GM12874 (cell line): ENCODE measurements around the gene TMEM82.

Source experiments
- TF ChIP-seq, protein P1 (sequence below): IDR thresholded peaks from 2 replicates; pipeline ENCODE4 v1.5.1; 2011; ENCODE audit warnings: low read depth, mild to moderate bottlenecking, control low read depth, low read length, moderate library complexity; ENCODE audit not compliant: insufficient read depth

The TMEM82 gene

DNA sequence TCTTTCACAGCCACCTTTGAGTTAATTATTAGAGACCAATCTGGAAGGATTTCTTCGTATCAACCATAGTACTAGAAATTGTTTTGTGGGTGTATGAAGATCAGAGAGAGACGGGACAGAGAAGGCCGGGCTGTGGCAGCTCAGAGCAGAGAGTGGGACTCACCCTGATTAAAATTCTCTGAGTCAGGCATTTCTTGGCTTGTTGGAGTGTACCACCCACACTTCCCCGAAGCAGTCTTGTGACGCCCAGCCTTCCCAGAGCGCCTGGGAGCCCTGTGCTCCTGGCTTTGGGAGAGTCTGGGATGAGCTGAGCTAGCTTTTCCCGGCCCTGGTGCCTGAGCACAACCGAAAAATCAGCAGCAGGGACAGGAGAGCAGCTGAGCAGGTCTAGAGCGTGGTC lies 38.7 kb upstream of the TMEM82 start:
- TF ChIP-seq, protein P1, sequence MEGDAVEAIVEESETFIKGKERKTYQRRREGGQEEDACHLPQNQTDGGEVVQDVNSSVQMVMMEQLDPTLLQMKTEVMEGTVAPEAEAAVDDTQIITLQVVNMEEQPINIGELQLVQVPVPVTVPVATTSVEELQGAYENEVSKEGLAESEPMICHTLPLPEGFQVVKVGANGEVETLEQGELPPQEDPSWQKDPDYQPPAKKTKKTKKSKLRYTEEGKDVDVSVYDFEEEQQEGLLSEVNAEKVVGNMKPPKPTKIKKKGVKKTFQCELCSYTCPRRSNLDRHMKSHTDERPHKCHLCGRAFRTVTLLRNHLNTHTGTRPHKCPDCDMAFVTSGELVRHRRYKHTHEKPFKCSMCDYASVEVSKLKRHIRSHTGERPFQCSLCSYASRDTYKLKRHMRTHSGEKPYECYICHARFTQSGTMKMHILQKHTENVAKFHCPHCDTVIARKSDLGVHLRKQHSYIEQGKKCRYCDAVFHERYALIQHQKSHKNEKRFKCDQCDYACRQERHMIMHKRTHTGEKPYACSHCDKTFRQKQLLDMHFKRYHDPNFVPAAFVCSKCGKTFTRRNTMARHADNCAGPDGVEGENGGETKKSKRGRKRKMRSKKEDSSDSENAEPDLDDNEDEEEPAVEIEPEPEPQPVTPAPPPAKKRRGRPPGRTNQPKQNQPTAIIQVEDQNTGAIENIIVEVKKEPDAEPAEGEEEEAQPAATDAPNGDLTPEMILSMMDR, result no peak

DNA sequence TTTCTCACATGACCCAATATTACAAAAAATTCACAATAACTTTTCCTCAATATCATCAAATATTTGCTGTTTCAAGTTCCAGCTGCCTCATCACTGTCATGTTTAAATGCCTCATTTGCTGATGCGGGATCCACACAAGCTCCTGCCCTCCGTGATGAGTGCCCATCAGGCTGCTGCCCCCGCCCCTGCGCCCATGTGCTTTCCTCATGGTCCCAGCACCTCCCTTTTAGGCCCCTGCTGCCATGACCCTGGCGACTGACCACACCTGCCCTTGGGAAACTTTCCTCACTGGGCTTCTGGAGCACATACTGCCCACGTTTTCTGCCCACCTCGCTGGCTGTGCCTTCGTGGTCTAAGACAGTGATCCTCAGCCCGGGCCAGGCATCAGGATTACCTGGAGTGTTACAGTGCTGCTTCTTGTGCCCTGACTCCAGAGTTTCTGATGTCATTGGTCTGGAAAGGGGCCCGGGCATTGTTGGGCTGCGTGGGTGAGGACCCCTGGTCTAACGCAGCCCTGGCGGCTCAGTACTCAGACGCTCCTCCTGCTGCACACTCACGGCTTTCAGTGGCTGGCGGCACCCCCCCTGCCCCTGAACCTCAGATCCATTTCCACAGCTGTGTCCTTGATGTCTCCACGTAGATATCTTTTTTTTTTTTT lies 37.6 kb upstream of the TMEM82 start:
- TF ChIP-seq, protein P1, result no peak

DNA sequence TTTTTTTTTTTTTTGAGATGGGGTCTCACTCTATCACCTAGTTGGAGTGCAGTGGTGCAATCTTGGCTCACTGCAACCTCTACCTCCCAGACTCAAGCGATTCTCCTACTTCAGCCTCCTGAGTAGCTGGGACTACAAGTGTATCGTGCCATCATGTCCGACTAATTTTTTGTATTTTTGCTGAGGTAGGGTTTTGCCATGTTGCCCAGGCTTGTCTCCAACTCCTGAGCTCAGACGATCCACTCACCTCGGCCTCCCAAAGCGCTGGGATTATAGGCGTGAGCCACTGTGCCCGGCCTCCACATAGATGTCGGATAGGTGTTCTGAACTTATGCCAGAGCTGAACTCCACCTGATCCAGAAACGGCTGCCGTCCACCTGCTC lies 37.1 kb upstream of the TMEM82 start:
- TF ChIP-seq, protein P1, result no peak

DNA sequence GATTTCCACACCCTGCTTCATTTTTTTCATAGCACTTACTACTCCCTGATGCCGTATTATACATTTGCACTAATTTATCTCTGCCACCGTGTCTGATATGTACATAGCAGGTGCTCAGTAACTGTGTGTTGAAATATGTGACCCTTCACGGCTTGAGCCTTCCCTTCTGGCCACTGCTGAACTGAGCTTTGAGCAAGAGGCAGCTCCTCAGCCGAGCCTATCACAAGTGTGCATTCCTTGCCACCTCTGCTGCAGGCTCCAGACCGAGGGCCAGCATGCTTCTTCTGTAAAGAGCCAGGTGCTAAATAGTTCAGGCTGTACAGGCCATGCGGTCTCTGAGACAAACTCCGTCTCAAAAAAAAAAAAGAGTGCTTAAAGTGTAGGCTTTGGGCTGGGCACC lies 35.5 kb upstream of the TMEM82 start:
- TF ChIP-seq, protein P1, result no peak

DNA sequence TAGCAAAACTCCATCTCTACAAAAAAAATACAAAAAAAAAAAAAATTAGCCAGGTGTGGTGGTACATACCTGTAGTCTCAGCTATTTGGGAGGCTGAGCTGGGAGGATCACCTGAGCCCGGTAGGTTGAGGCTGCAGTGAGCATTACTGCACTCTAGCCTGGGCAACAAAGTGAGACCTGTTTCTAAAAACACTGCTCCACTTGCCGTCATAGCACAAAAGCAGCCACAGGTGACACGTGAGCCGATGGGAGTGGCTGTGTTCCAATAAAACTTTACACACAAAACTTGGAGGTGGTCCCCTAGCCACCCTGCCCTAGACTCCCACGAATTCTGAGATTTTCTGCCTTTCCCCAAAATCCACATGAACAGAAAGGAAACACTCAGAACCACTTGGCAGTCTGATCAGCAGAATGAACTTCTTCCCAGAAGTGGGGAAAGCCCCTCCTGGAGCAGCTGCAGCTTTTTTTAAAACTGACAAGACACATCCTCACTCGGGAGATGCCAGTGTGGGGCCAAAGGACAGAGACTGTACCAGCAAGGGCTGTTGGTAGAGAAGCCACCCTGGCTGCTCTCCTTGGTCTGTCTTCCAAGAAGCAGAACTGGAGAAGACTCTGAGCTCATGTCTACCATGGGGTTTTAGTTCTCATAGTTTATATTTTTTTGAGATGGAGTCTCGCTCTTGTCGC lies 34.9 kb upstream of the TMEM82 start:
- TF ChIP-seq, protein P1, result no peak

DNA sequence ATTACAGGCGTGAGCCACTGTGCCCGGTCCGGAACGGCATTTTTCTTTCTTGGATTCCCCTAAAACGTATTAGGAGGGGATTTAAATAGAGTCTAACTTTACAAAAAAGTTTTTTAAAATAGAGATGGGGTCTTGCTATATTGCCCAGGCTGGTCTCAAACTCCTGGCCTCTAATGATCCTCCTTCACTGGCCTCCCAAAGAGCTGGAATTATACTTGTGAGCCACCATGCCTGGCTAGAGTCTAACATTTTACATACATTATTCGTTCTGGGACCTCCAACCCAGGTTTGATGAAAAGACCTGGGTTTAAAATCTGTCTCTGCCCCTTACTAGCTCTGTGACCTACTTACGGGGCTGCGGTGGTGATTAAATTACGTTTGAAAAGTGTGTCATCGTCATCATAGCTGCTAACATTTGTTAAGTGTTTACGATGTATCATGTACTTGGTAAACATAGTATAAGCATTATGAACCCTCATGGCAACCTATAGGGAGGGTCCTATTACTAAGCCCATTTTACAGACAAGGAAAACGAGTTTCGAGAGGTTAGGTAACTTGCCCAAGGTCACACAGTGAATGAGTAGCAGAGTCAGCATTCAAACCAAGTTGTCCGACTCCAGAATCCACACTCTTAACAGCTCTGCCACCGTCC lies 33.7 kb upstream of the TMEM82 start:
- TF ChIP-seq, protein P1, result no peak

DNA sequence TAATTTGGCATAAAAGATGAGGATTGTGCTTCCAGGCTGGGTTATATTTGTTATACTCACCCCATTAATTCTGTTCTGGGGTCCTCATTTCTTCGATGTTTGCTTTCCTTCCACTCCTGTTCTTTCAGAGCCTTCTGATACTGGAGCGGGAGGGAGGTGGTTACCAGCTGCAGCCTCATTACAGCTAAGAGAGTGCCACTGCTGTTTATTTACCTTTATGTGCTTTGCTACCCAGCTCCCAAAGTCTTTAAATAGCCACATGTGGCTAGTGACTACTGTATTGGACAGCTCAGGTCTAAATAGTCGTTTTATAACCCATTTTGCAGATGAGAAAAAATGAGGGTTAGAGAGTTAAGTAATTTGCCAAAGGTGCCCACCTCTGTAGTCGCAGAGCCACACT lies 33.1 kb upstream of the TMEM82 start:
- TF ChIP-seq, protein P1, result no peak
